Right atrium auricular region (tissue), 2 donors: ENCODE measurements around the gene SIGMAR1. TPM values are rescaled to one million over a fixed set of nuclear protein-coding genes. Genes with fewer than 3 reads are reported as not detected.

Source experiments
- DNase-seq: peaks from one replicate; pipeline ENCODE4 v3.0.0-alpha.2; 2019; ENCODE audit warnings: low spot score
- H3K27ac ChIP-seq, 2 donors: fragments of 200-600 bp; sonication (generic); 1 replicate in 1 of 2; 2 replicates in 1 of 2; pipeline ENCODE4 v1.5.1; 2016 to 2019
- H3K27me3 ChIP-seq, 2 donors: fragments of 200-600 bp; sonication (generic); one replicate each; pipeline versions ENCODE4 v1.5.1 to v1.6.0; 2017 to 2019
- H3K36me3 ChIP-seq: fragments of 200-600 bp; sonication (generic); one replicate; pipeline ENCODE4 v1.5.1; 2016
- H3K4me1 ChIP-seq, 2 donors: fragments of 200-600 bp; sonication (generic); one replicate each; pipeline versions ENCODE4 v1.5.1 to v1.6.0; 2017 to 2019
- H3K4me3 ChIP-seq, 2 donors: fragments of 200-600 bp; sonication (generic); 1 replicate in 1 of 2; 2 replicates in 1 of 2; pipeline ENCODE4 v1.5.1; 2017 to 2019; ENCODE audit warnings: mild to moderate bottlenecking in 1 of 2, moderate library complexity in 1 of 2
- H3K9me3 ChIP-seq, 2 donors: fragments of 200-600 bp; sonication (generic); one replicate each; pipeline ENCODE4 v1.5.1; 2019
- total RNA-seq, 2 donors: library from RNA; depleted of rRNA; stranded (reverse); fragments of >200 nt; gene quantifications; one replicate each; pipeline ENCODE4 v1.1.0, GENCODE V29; 2016
- TF ChIP-seq, protein P1 (sequence below), 2 donors: fragments of 200-600 bp; sonication (generic); IDR thresholded peaks; one replicate each; pipeline ENCODE4 v1.5.1; 2019; ENCODE audit warnings: antibody characterized with exemption in 2 of 2

SIGMAR1 gene
- total RNA-seq, 2 donors from 2014 or later = 52.2 to 70.7 TPM

DNA sequence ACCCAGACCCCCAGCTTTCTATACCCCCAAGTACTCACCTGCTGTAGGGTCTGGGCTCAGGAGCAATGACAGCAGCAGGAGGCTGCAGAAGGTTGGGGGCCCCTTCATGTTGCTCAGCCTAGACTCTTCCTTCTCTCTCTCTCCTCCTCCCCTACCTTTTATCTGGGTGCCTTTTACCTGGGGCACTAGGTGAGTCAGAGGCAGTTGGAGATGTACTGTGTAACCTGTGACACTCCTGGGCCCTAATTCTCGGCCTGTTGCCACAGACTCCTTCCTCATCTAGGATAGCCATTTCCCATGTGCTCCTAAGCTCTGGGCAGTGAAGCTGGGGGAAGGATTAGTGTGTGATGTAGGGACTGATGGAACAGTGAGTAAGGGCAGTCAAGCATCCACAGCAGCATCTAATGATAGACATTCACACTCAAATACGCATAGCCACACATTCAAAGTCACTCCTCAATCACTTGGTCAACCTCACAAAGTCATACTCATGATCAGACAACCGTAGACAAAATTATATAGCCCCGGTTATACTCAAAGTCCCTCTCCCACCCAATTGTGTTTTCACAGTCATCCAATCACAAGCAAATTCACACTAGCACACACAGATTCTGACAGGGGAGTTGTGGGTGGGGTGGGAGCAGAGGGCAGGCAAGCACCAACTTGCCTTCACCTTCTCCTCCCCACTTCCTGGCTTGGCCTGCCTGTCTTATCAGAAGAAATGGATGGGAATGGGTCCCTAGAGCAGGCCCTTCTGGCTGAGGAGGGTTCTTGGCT is 25.1 kb upstream of the SIGMAR1 start, which contains the start of gene CCL27:
Gene CCL27, minus strand, starts transcription at position 132 of the 777 bp plus-strand sequence. Its CDS starts 24 bp downstream, at position 108.
- DNase-seq = no peak
- Histone ChIP-seq H3K4me1 (peaks cover 0 to 20% of the 10 kb centered on the region in 2 donors), H3K36me3 (peaks cover 7% of the 10 kb centered on the region), H3K4me3 (no peak within 1 kb of the TSS), H3K9me3 (no peaks in the 10 kb centered on the region), H3K27ac (no peak within 1 kb of the TSS), H3K27me3 (no peaks in the 10 kb centered on the region)
- TF ChIP-seq, protein P1, sequence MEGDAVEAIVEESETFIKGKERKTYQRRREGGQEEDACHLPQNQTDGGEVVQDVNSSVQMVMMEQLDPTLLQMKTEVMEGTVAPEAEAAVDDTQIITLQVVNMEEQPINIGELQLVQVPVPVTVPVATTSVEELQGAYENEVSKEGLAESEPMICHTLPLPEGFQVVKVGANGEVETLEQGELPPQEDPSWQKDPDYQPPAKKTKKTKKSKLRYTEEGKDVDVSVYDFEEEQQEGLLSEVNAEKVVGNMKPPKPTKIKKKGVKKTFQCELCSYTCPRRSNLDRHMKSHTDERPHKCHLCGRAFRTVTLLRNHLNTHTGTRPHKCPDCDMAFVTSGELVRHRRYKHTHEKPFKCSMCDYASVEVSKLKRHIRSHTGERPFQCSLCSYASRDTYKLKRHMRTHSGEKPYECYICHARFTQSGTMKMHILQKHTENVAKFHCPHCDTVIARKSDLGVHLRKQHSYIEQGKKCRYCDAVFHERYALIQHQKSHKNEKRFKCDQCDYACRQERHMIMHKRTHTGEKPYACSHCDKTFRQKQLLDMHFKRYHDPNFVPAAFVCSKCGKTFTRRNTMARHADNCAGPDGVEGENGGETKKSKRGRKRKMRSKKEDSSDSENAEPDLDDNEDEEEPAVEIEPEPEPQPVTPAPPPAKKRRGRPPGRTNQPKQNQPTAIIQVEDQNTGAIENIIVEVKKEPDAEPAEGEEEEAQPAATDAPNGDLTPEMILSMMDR (IDR thresholded peaks at IDR 0.05) = no peak

DNA sequence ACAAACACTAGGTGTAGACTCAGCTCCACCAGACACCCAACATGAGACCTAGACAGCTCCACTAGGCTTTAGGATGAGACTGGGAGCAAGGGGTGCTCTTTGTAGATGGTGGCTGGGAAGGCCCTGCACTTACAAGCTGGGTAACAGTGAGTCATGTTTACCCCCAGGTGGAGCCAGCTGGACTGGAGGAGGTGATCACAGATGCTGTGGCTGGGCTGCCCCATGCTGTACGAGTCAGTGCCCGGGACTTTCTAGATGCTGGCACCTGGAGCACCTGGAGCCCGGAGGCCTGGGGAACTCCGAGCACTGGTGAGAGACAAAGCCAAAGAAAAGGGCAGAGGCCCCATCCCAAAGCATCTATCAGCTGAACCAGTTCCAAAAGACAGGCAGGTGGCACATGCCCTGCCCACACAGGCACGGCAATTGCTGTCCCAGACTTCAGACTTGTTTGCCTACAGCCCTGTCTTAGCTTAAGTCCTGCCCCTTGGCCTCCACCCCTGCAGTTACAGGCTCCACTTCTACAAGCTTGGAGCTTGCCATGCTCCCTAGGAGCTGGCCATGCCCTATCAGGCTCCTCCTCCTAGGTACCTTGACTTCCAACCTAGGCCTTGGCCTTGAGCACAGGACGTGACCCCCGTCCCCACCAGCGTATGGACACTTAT is 22.1 kb upstream of the SIGMAR1 start:
- H3K4me3 ChIP-seq = no peak overlapping the region
- H3K9me3 ChIP-seq = no peaks in the 10 kb centered on the region
- DNase-seq = no peak
- H3K27me3 ChIP-seq = no peaks in the 10 kb centered on the region
- H3K4me1 ChIP-seq = peaks cover 0 to 29% of the 10 kb centered on the region in 2 donors
- TF ChIP-seq, protein P1 (IDR thresholded peaks at IDR 0.05) = no peak
- H3K36me3 ChIP-seq = peaks cover 7% of the 10 kb centered on the region
- H3K27ac ChIP-seq = no peak overlapping the region

DNA sequence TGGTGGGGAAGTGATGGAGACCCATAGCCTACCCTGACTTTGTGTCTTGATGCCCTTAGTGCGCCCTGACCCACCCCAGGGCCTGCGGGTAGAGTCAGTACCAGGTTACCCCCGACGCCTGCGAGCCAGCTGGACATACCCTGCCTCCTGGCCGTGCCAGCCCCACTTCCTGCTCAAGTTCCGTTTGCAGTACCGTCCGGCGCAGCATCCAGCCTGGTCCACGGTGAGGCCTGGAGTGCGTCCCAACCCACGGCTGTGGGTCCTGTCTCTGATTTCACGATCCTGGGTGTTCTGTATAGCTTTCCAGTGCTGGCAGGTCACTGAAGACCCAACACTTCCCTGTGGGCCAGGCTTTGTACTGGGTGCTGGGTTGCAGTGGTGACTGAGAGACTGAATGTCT is 20.9 kb upstream of the SIGMAR1 start:
- H3K36me3 ChIP-seq = peaks cover 7% of the 10 kb centered on the region
- DNase-seq = no peak
- H3K9me3 ChIP-seq = no peaks in the 10 kb centered on the region
- H3K4me1 ChIP-seq = peaks cover 0 to 33% of the 10 kb centered on the region in 2 donors
- H3K27me3 ChIP-seq = no peaks in the 10 kb centered on the region
- H3K27ac ChIP-seq = no peak overlapping the region
- TF ChIP-seq, protein P1 (IDR thresholded peaks at IDR 0.05) = no peak
- H3K4me3 ChIP-seq = no peak overlapping the region

DNA sequence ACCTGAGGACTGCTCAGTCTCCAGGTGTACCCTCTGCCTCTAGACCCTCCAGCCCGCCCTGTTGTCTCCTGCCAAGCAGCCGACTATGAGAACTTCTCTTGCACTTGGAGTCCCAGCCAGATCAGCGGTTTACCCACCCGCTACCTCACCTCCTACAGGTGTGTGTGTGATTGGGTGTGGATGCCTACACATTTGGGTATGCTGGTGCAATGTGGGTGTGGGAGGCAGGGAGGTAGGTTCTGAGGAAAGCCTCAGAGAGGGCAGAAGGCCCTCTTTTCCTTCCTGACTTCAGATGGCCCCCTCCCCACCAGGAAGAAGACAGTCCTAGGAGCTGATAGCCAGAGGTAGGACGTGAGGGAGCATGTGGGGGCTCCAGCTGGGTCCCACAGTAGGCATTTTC is 19.4 kb upstream of the SIGMAR1 start:
- Histone ChIP-seq H3K4me1 (peaks cover 0 to 46% of the 10 kb centered on the region in 2 donors), H3K4me3 (no peak overlapping the region), H3K27ac (no peak overlapping the region), H3K9me3 (no peaks in the 10 kb centered on the region), H3K27me3 (no peaks in the 10 kb centered on the region), H3K36me3 (peaks cover 7% of the 10 kb centered on the region)
- DNase-seq = no peak
- TF ChIP-seq, protein P1 (IDR thresholded peaks at IDR 0.05) = no peak

DNA sequence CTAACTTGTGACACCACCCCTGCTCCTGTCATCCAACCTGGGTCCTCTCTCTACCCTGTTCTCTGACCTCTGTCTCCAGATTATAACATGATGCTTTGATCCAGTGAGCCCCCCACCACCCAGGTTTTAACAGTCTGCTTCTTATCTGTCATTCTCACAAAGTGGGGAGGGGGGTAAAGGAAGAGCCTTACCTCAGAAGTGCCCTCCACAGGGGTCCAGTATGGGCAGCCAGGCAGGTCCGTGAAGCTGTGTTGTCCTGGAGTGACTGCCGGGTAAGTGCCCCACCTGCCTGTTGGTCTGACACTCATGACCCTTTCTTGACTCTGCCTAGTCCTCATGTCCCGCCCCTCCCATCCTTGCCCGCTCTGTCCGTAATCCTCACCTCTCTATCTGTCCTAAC is 17.8 kb upstream of the SIGMAR1 start:
- peaks cover 0 to 59% of the 10 kb centered on the region in 2 donors for H3K4me1 ChIP-seq
- peaks cover 5% of the 10 kb centered on the region for H3K36me3 ChIP-seq
- H3K27me3 ChIP-seq = no peaks in the 10 kb centered on the region
- H3K27ac ChIP-seq = peak overlapping the region; percentile 85 to 93
- no peak overlapping the region for H3K4me3 ChIP-seq
- no peaks in the 10 kb centered on the region for H3K9me3 ChIP-seq
- DNase-seq = no peak
- TF ChIP-seq, protein P1 (IDR thresholded peaks at IDR 0.05) = no peak
